ENCODE results near the gene TBCE. TPM values are rescaled to one million over a fixed set of nuclear protein-coding genes. Genes with fewer than 3 reads are reported as not detected.
A peak's percentile ranks its signal among the peaks of the same experiment; 100 is the strongest.

The TBCE gene
- total and polyA plus RNA-seq, 9 of the 15 experiments (the other 6 are each of a cell fraction or from before 2014, with no cell fraction given) = 52.6 to 92.1 (median 82.1) TPM

GRCh38 chr1:235326719-235327558, 40.3 kb upstream of the TBCE start (continued):
- peak; percentile 89; the same call in 1 of the 2 replicates for TF ChIP-seq PREB (CRISPR knock-in tag; IDR thresholded peaks at IDR 0.05)
- TF ChIP-seq L3MBTL2 (IDR thresholded peaks at IDR 0.05) = 0 out of 2 replicates have a peak, but pooled peaks have one; percentile 15
- no peak for TF ChIP-seq ZNF644 (tag; IDR thresholded peaks at IDR 0.05; ENCODE audit: low read depth)
- 0 out of 4 replicates have a peak, but pooled peaks of 1 of the 2 experiments have one; percentile 50 for TF ChIP-seq NONO (IDR thresholded peaks at IDR 0.05; ENCODE audit: low read depth in 2 of 2, low read length in 1 of 2)
- peak; percentile 43 for TF ChIP-seq HMGN3 (IDR thresholded peaks at IDR 0.05; ENCODE audit: borderline replicate concordance, extremely low read depth, insufficient read length, low read depth, low read length)
- no peak for TF ChIP-seq RBM15 (IDR thresholded peaks at IDR 0.05; ENCODE audit: insufficient read depth, low read length)
- no peak for TF ChIP-seq JUN (IDR thresholded peaks at IDR 0.05; ENCODE audit: borderline replicate concordance, low read depth, low read length)
- 0 out of 2 replicates have a peak, but pooled peaks have one; percentile 27 for TF ChIP-seq JUN (CRISPR knock-in tag; IDR thresholded peaks at IDR 0.05; ENCODE audit: borderline replicate concordance)
- no peak for TF ChIP-seq NR3C1 (CRISPR knock-in tag; IDR thresholded peaks at IDR 0.05)
- no peak for TF ChIP-seq KAT2B (IDR thresholded peaks at IDR 0.05; ENCODE audit: low read depth, low read length)
- TF ChIP-seq NFIC (IDR thresholded peaks at IDR 0.05) = 0 out of 2 replicates have a peak, but pooled peaks have one; percentile 10
- TF ChIP-seq CLOCK (CRISPR knock-in tag; IDR thresholded peaks at IDR 0.05; ENCODE audit: borderline replicate concordance) = no peak
- TF ChIP-seq ETV1 (tag; conservative IDR thresholded peaks at IDR 0.05; ENCODE audit: low read depth) = 0 out of 2 replicates have a peak, but pooled peaks have one; percentile 9
- peak in 1 of 2 experiments; percentile 21; a peak in 1 of 4 replicates for TF ChIP-seq SIN3A (IDR thresholded peaks at IDR 0.05; ENCODE audit: borderline replicate concordance in 2 of 2, control insufficient read depth in 1 of 2, low read depth in 2 of 2, low read length in 2 of 2)
- TF ChIP-seq CCNT2 (IDR thresholded peaks at IDR 0.05; ENCODE audit: borderline replicate concordance, extremely low read depth, insufficient read length, low read depth, low read length) = peak; percentile 77
- 0 out of 2 replicates have a peak, but pooled peaks have one; percentile 19 for TF ChIP-seq MTA1 (IDR thresholded peaks at IDR 0.05; ENCODE audit: borderline replicate concordance)
- no peak for TF ChIP-seq ZEB2 (IDR thresholded peaks at IDR 0.05)
- TF ChIP-seq TOE1 (IDR thresholded peaks at IDR 0.05; ENCODE audit: borderline replicate concordance) = 0 out of 2 replicates have a peak, but pooled peaks have one; percentile 51
- no peak for TF ChIP-seq TOE1 (CRISPR knock-in tag; IDR thresholded peaks at IDR 0.05; ENCODE audit: borderline replicate concordance, low read depth)
- 0 out of 2 replicates have a peak, but pooled peaks have one; percentile 29 for TF ChIP-seq BCOR (IDR thresholded peaks at IDR 0.05)
- TF ChIP-seq RBM17 (IDR thresholded peaks at IDR 0.05; ENCODE audit: borderline replicate concordance, low read depth, low read length) = no peak
